ENCODE results near the gene STARD8.
"Not testable (repeated sequence)": the region's sequence is repeated elsewhere in the genome, so short reads cannot be mapped to it uniquely, and the experiment has no call there.

STARD8 gene

GRCh38 chrX:68659786-68660185 lies 12.3 kb downstream of the STARD8 start:
- DNase-seq (ENCODE audit: low read depth in 2 of 2): no peak

- DNase-seq (ENCODE audit: low read depth in 2 of 2): no peak
These were observed 13.3 kb downstream of the STARD8 start for GRCh38 chrX:68660746-68661145.

GRCh38 chrX:68665502-68665901 lies 18.0 kb downstream of the STARD8 start:
- no peak for DNase-seq (ENCODE audit: low read depth in 2 of 2)

GRCh38 chrX:68666580-68666979 lies 19.1 kb downstream of the STARD8 start:
- no peak for DNase-seq (ENCODE audit: low read depth in 2 of 2)

- DNase-seq (ENCODE audit: low read depth in 2 of 2): no peak
These were observed 21.8 kb downstream of the STARD8 start for GRCh38 chrX:68669094-68669860.

GRCh38 chrX:68669871-68670270 lies 22.4 kb downstream of the STARD8 start:
- no peak for DNase-seq (ENCODE audit: low read depth in 2 of 2)

DNA sequence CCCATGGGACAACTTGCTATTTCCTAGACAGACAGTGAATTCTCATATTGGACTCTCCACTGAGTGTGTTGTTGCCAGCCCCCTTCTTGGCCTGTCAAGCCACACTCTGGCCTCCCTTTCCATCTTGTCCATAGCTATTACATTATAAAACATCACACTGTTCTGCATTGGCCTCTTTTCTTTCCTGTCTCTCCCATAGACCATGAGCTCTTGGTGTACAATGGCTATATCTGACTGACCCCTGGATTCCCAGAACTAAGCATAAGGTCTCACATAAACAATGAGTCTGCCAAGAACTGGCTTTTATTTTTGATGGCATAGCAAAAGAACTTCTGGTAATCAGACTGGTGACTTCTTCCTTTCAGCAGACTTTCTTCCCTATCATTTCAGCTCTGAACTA lies 23.8 kb downstream of the STARD8 start:
- DNase-seq (ENCODE audit: low read depth in 2 of 2): no peak

DNA sequence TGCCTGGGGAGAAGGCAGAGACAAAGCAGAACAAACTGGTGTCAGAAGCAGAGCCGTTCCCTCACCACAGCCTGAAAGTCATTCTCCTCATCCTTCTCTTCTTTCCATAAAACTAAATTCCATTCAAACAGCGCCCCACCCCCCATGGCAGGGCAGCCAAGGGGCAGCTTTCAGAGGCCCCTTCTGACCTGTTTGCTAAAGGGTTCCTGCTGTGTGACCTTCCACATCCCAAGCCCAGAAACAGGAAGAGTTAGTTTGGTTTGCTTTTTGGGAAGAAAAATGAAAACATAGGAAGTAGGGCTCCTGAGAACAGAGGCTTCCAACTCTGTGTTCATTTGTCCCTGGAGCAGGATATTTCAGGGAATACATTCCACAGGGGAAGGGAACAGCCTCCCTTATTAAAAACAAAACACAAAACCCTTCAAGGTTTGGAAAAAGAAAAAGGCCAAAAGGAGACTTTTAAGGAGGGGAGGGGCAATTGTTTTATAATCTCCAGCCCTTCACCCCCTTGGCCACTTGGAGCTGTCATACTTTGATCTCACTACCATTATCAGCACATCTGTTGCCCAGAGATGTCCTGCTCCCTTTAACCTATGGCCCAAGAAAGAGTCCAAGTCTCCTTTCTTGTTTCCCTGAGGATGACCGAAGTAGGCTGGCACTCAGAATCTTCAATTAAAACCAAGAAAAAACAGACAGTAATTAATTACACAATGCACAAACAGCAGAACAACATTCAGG lies 25.3 kb downstream of the STARD8 start:
- DNase-seq (ENCODE audit: low read depth in 2 of 2): no peak

DNA sequence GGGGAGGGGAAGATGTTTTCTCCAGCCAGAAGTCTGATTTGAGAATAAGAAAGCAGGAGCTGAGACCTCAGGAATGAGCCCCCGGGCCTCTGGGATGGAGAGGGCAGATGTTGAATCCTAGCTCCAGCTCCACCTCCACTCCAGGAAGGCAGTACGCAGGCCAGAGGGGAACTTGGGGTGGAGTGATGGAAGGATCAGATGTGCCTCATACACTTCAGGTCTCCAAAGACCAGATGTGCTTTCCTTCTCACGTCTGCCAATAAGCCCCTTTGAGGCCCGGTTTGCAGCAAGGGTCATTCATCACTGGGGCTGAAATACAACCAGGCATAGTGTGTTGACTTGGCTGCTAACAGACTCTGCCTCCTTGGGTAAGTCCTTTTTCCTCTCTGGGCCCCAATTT lies 28.1 kb downstream of the STARD8 start:
- no peak for DNase-seq (ENCODE audit: low read depth in 2 of 2)

- no peak for DNase-seq (ENCODE audit: low read depth in 2 of 2)
These were observed 28.9 kb downstream of the STARD8 start for GRCh38 chrX:68676335-68676734.

- no peak for DNase-seq (ENCODE audit: low read depth in 2 of 2)
These were observed 30.5 kb downstream of the STARD8 start for GRCh38 chrX:68677998-68678397.

DNA sequence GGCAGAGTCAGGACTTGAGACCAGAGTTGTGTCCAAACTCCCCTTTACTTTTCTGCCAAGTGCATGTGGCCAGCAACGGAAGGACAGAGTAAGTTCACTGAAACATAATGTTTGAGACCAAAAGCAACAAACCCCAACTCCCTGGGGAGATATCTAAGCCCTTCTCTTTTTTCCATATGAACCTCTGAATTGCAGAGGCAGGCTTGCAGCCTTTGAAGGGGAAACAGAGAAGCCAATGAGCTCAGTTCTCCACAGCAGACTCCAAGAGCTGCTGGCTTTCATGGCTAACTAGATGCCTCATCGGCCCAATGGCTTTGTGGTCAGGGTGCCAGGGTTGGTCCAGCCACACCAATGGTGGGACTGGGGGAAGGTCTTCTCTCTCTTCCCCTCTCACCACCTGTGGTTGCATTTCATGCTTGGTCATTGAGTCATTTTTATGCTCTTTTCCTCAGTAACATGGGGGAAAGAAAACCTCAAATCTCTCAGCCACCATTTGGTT lies 34.0 kb downstream of the STARD8 start:
- no peak for DNase-seq (ENCODE audit: low read depth in 2 of 2)

- no peak for DNase-seq (ENCODE audit: low read depth in 2 of 2)
These were observed 35.3 kb downstream of the STARD8 start for GRCh38 chrX:68682790-68683189.

DNA sequence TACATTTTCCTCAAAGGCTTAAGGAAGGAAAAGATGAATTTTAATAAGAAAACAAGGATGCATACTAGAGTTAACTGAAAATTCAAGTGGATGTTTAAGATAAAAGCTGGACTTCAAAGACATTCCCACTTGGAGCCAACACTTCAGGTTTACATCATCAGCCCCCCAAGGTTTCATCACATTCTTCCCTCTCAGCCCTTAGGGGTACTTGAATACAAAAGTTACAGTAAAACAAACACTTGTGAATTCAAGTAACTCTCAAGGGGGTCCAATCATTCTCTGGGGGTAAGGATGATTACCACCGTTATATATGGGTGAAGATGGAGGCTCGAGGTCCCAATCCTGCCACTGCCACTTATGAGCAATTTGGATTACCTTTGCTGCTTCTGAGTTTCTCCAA lies 36.1 kb downstream of the STARD8 start:
- no peak for DNase-seq (ENCODE audit: low read depth in 2 of 2)

DNA sequence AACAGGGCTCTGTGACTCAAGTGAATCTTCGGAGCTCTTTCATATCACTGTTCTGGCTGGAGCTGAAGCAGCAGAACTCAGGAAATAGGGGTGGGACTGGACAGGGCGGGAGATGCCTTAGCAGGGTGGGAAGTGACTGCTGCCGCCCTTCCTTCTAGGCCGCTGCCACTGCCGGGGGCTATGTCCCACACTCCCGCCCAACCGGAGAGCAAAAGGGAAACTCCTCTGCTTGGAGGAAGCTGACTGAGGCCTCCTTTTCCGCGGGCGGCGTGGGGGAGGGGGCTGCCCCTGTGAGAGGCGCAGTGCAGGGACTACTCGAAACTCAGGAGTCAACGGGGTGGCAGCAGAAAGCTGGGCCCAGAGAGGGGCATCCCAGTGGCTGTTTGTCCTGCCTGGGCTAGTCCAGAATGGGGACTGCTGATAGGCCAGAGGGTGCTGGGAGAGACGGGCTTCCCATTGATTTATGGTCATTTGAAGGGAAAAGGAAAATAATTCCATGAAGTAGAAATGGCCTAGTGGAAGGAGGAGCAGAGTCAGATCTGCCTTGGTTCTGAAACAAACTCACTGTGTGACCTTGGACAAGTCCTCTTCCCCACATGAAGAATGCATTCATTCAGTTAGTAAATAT lies 36.9 kb downstream of the STARD8 start:
- no peak for DNase-seq (ENCODE audit: low read depth in 2 of 2)

- no peak for DNase-seq (ENCODE audit: low read depth in 2 of 2)
These were observed 37.4 kb downstream of the STARD8 start for GRCh38 chrX:68684919-68685304.

- no peak for DNase-seq (ENCODE audit: low read depth in 2 of 2)
These were observed 38.2 kb downstream of the STARD8 start for GRCh38 chrX:68685685-68686084.

DNA sequence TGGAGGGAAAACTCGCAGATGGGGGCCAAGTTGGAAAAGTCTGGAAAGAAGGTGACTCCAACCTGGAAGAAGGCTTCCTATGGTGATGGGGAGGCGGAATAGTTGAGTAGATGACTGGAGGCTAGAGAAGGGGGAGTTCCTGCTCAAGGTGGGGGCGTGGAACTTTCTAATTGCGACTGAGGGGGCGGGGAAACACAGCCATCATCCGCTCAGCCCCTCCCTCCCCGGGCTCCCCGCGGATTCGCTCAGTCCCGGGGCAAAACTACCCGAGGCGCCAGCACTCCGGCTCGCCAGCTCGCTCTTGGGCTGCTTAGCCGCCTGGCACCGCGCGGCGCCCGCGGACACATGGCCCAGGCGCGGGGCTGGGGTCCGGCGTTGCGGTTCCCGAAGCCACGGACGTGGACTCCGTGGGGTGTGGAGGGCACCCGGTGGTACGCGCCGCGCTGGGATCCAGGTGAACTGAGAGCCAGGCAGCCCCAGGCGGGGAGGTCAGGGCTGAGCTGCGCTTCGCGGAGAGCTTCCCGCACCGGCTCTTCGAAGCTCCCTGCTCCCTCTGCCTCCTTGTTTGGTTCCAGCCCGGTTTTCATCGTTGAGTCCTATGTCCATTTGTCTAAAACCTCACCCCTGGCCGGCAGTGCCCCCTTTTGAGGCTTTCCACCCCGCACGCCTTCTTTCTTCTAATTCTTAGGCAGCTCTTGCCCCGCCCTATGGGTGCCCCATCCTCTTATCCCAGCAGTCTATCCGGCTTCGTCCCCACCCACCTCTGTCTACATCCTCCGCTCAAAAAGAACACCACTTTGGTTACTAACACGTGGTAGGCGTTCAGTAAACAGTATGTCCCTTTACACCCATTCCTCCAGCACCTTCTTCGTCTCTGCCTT lies 38.9 kb downstream of the STARD8 start:
- DNase-seq (ENCODE audit: low read depth in 2 of 2): no peak

DNA sequence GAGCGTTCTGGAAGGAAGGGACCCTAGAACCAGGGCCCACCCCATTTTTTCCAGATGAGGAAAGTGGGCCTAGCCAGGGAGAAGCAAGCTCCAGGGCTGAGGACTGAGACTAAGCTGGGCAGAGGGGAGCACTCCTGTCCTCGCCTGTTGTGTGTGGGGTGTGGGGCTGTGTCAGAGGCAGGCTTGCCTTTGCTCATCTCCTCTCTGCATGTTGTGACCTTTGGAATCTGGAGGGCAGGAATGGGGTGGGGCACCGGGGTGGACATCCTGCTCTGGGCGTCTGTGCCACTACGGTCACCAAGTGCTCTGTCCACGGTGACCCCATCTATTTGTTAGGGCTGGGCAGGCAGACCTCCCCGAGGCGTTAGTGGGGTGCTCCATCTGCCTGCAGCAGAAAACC lies 41.5 kb downstream of the STARD8 start:
- not testable (repeated sequence) for DNase-seq (ENCODE audit: low read depth in 2 of 2)

GRCh38 chrX:68690936-68691501 lies 43.6 kb downstream of the STARD8 start:
- no peak for DNase-seq (ENCODE audit: low read depth in 2 of 2)

GRCh38 chrX:68691921-68692320 lies 44.5 kb downstream of the STARD8 start:
- DNase-seq (ENCODE audit: low read depth in 2 of 2): no peak
